HepG2 (cell line): ENCODE measurements around the gene SLC1A4. TPM values are rescaled to one million over a fixed set of nuclear protein-coding genes. Genes with fewer than 3 reads are reported as not detected.
A peak's percentile ranks its signal among the peaks of the same experiment; 100 is the strongest.

Source experiments
- ATAC-seq: fragments of 200-7000 bp; cut with Tn5 transposase; 3 replicates; pipeline ENCODE4 v1.9.1; 2020; ENCODE audit warnings: mild to moderate bottlenecking, moderate library complexity
- BruUV-seq: library from RNA; stranded (reverse); fragments of 400-500 nt; replicated peaks from 2 replicates; lab custom pipeline; 2021; lab: Mats Ljungman, UMichigan
- CTCF ChIA-PET: fragments of 300-600 bp; formaldehyde crosslinking; extraction: SDS; loops from one replicate; lab custom pipeline; 2021; ENCODE audit warnings: low total read pairs, inconsistent platforms, low intra/inter-chr PET ratio; lab: Yijun Ruan, JAX
- POLR2A ChIA-PET: fragments of 350-600 bp; sonication (Branson Sonifier 250); formaldehyde crosslinking; loops from one replicate; lab custom pipeline; 2020; ENCODE audit warnings: antibody characterized with exemption, inconsistent platforms; lab: Yijun Ruan, JAX
- DNase-seq: peaks from one replicate; pipeline ENCODE4 v3.0.0-alpha.2; 2015; ENCODE audit warnings: low spot score
- FAIRE-seq: peaks from 3 replicates; lab custom pipeline; 2011; peaks lifted over from hg19 to GRCh38; lab: Jason Lieb, UNC
- H2AFZ ChIP-seq: one replicate; pipeline ENCODE4 v1.6.1; 2011; ENCODE audit warnings: low read length, inconsistent platforms
- H3K27ac ChIP-seq: fragments of 300-600 bp; 3 replicates; pipeline ENCODE4 v1.8.0; 2011; ENCODE audit warnings: mixed run types, mild to moderate bottlenecking, mixed read lengths, low read length, inconsistent platforms; ENCODE audit not compliant: insufficient read depth; ENCODE audit errors: extremely low read length
- H3K27me3 ChIP-seq, 2 experiments: fragments of 200-600 bp in 1 of 2; 2 replicates in 1 of 2; 3 replicates in 1 of 2; pipeline versions ENCODE4 v1.6.0 to v1.8.0; 2011; ENCODE audit warnings: low read length in 2 of 2, mild to moderate bottlenecking in 2 of 2, moderate library complexity in 2 of 2, inconsistent platforms in 1 of 2; ENCODE audit not compliant: insufficient read depth in 2 of 2, control insufficient read depth in 1 of 2
- H3K36me3 ChIP-seq, 2 experiments: fragments of 200-600 bp in 1 of 2; replicated peaks in 1 of 2; 2 replicates in 1 of 2; 3 replicates in 1 of 2; pipeline versions ENCODE4 v1.5.1 to v1.8.0; 2011; ENCODE audit warnings: low read length in 2 of 2, inconsistent platforms in 1 of 2; ENCODE audit not compliant: insufficient read depth in 2 of 2, control insufficient read depth in 1 of 2
- H3K4me1 ChIP-seq: 2 replicates; pipeline ENCODE4 v1.5.1; 2012; ENCODE audit warnings: low read length, inconsistent platforms; ENCODE audit not compliant: insufficient read depth
- H3K4me2 ChIP-seq: 2 replicates; pipeline ENCODE4 v1.6.0; 2011; ENCODE audit warnings: low read depth, low read length, inconsistent platforms
- H3K4me3 ChIP-seq, 3 experiments: fragments of 200-600 bp in 1 of 3; sonication (generic), shearing (Covaris generic) in 1 of 3; replicated peaks in 1 of 3; 2 replicates each; pipeline ENCODE4 v1.5.1; 2011 to 2016; ENCODE audit warnings: low read length in 3 of 3, inconsistent platforms in 2 of 3, low read depth in 2 of 3, mild to moderate bottlenecking in 2 of 3, control low read depth in 1 of 3, mixed read lengths in 1 of 3; ENCODE audit not compliant: insufficient read depth in 1 of 3
- H3K79me2 ChIP-seq: one replicate; pipeline ENCODE4 v1.6.1; 2011; ENCODE audit warnings: low read length, inconsistent platforms; ENCODE audit not compliant: insufficient read depth
- H3K9ac ChIP-seq: 2 replicates; pipeline ENCODE4 v1.6.0; 2011; ENCODE audit warnings: mild to moderate bottlenecking, low read depth, low read length, inconsistent platforms; ENCODE audit not compliant: insufficient read depth
- H3K9me3 ChIP-seq: 2 replicates; pipeline ENCODE4 v1.5.1; 2012; ENCODE audit warnings: mild to moderate bottlenecking, low read length
- H4K20me1 ChIP-seq: 2 replicates; pipeline ENCODE4 v1.6.0; 2011; ENCODE audit warnings: inconsistent platforms, mild to moderate bottlenecking, low read length, moderate library complexity; ENCODE audit not compliant: insufficient read depth
- FOXK1 ChIP-seq: sonication (generic); formaldehyde crosslinking; IDR thresholded peaks from 2 replicates; pipeline ENCODE4 v1.4.0; 2020; ENCODE audit warnings: low read depth, missing genetic modification reagents, borderline replicate concordance
- ZNF605 ChIP-seq: sonication (generic); formaldehyde crosslinking; IDR thresholded peaks from 2 replicates; pipeline ENCODE4 v1.8.0; 2022; ENCODE audit warnings: mild to moderate bottlenecking, missing genetic modification reagents
- WGBS: methylation state at CpG from one replicate; pipeline ENCODE4 v1.1.6; 2017; ENCODE audit warnings: low lambda C conversion rate; 5-methylcytosine and 5-hydroxymethylcytosine counted together
- in situ Hi-C: cut with HindIII; loops from 2 replicates; pipeline ENCODE4 v1.10.0; 2017; ENCODE audit warnings: low pct_unique_long_range_greater_than_20kb; ENCODE audit not compliant: extremely low pct_ligation_motif_present
- intact Hi-C: fragments of 100-400 bp; cut with micrococcal nuclease; formaldehyde crosslinking; loops from one replicate; pipeline ENCODE4 v1.10.0; 2022; ENCODE audit not compliant: unreplicated experiment
- polyA plus RNA-seq, 8 experiments: library from polyadenylated mRNA; depleted of rRNA in 3 of 8; stranded (reverse) in 7 of 8; unstranded in 1 of 8; fragments of >200 nt; fragmentation: Illumina TruSeq in 4 of 8; extraction: Trizol in 4 of 8; gene quantifications; 2 replicates each; pipeline versions ENCODE4 v1.2.1 to v1.2.3, GENCODE V29; 2011 to 2016; ENCODE audit warnings: low read depth in 4 of 8, missing spikeins in 1 of 8, mixed read lengths in 1 of 8; ENCODE audit not compliant: insufficient read depth in 1 of 8
- total RNA-seq, 5 experiments: library from RNA; depleted of rRNA; stranded (reverse); fragments of >200 nt; fragmentation: Illumina TruSeq; extraction: Trizol; gene quantifications; 2 replicates each; pipeline ENCODE4 v1.2.3, GENCODE V29; 2016; ENCODE audit warnings: low read depth in 1 of 5
- TF ChIP-seq, protein P1 (sequence below): sonication (generic); formaldehyde crosslinking; IDR thresholded peaks from 2 replicates; pipeline ENCODE4 v1.4.0; 2020; ENCODE audit warnings: missing genetic modification reagents
- TF ChIP-seq, protein P2 (sequence below): sonication (generic); formaldehyde crosslinking; IDR thresholded peaks from 2 replicates; pipeline ENCODE4 v1.9.0; 2022; ENCODE audit warnings: missing genetic modification reagents, mild to moderate bottlenecking, borderline replicate concordance

The SLC1A4 gene
- total and polyA plus RNA-seq, 2 of the 13 experiments (the other 11 are each of a cell fraction or from before 2014, with no cell fraction given) = 21.0 to 39.6 TPM

DNA sequence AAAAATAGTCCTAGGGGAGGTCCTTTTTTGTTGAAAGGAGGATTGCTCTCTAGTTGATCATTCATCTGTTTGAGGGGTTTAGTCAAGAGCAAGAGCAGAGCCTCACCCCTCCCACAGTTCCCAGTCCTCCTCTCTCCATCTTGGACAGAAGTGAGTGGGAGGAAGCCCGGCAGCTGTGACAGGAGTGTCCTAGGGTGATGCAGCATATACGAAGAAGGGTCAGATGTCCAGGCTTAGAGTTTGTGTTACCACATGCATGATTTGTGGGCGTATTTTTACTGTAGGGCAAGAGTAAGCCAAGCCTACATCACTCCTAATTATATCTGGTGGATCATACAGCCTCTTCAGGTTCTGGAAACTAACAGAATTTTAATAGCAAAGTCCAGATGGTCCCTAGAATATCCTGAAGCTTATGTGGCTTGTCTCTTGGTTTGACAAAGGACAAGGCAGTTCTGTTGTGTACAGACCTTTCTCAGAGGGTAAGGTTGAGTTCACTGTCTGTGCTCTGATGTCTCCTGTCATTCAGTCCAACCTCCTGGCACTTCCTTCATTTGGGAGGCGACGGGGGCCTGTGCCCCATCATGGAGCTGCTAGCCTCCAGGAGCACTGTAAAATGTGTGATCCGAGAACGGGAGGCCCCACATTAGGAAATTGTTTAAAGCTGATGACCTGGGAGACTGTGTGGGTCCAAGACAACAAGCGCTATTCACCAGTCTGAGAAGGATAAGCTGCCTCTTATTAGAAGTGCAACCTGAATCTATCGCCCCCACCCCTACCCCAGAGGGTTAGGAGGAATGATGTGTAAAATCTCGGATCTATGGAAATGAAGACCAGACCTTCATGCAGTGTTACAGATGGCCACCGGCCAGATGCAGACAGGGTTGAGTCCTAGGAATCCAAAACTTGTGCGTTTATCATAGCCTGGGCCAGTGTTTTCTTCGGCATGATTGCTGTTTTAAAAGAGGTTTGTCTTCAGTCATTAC, 73.9 kb downstream of the SLC1A4 start:
- ChIA-PET CTCF (no interaction called here), POLR2A (interaction anchor here (2.1 kb wide), 1 partner anchor 67 kb away, joined by 7 read pairs; the partner anchor contains the start of gene RAB1A)
- DNase-seq = no peak
- no TSS peak for BruUV-seq
- intact Hi-C loops = no loop called here
- Histone ChIP-seq H3K79me2 (peaks cover 76% of the 10 kb centered on the region), H3K36me3 (no peaks in the 10 kb centered on the region; a peak in 1 of 5 replicates), H3K4me2 (no peak overlapping the region), H4K20me1 (peaks cover 4% of the 10 kb centered on the region), H3K27me3 (no peaks in the 10 kb centered on the region), H2AFZ (no peak overlapping the region), H3K4me3 (no peak overlapping the region), H3K27ac (no peak overlapping the region), H3K4me1 (peaks cover 74% of the 10 kb centered on the region), H3K9ac (no peak overlapping the region), H3K9me3 (no peaks in the 10 kb centered on the region)
- no peak for FAIRE-seq
- in situ Hi-C loops = loop anchor here (25.0 kb wide), 1 partner anchor 499 kb away; no protein-coding TSS in a partner anchor
- TF ChIP-seq, protein P1, sequence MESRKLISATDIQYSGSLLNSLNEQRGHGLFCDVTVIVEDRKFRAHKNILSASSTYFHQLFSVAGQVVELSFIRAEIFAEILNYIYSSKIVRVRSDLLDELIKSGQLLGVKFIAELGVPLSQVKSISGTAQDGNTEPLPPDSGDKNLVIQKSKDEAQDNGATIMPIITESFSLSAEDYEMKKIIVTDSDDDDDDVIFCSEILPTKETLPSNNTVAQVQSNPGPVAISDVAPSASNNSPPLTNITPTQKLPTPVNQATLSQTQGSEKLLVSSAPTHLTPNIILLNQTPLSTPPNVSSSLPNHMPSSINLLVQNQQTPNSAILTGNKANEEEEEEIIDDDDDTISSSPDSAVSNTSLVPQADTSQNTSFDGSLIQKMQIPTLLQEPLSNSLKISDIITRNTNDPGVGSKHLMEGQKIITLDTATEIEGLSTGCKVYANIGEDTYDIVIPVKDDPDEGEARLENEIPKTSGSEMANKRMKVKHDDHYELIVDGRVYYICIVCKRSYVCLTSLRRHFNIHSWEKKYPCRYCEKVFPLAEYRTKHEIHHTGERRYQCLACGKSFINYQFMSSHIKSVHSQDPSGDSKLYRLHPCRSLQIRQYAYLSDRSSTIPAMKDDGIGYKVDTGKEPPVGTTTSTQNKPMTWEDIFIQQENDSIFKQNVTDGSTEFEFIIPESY (CRISPR knock-in tag) = no peak
- TF ChIP-seq, protein P2, sequence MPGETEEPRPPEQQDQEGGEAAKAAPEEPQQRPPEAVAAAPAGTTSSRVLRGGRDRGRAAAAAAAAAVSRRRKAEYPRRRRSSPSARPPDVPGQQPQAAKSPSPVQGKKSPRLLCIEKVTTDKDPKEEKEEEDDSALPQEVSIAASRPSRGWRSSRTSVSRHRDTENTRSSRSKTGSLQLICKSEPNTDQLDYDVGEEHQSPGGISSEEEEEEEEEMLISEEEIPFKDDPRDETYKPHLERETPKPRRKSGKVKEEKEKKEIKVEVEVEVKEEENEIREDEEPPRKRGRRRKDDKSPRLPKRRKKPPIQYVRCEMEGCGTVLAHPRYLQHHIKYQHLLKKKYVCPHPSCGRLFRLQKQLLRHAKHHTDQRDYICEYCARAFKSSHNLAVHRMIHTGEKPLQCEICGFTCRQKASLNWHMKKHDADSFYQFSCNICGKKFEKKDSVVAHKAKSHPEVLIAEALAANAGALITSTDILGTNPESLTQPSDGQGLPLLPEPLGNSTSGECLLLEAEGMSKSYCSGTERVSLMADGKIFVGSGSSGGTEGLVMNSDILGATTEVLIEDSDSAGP = no peak
- TF ChIP-seq ZNF605 (CRISPR knock-in tag) (no peak), FOXK1 (CRISPR knock-in tag) (no peak)
- peak; percentile 10; the same call in 2 of the 3 replicates for ATAC-seq
- WGBS = 90% methylated on average over 13 of the region's 13 CpGs
